Endothelial cell of umbilical vein (primary cell): Measurements from ENCODE around the gene SH3RF1.

Experiments used
- CTCF ChIP-seq, 2 donors: IDR thresholded peaks; 1 replicate in 1 of 2; 2 replicates in 1 of 2; pipeline ENCODE4 v1.5.1; 2011; ENCODE audit warnings: low read length in 2 of 2, mild to moderate bottlenecking in 2 of 2, moderate library complexity in 2 of 2, control low read depth in 1 of 2, inconsistent platforms in 1 of 2, low read depth in 1 of 2; ENCODE audit not compliant: insufficient read depth in 1 of 2; ENCODE audit errors: extremely low read depth in 1 of 2
- EZH2 ChIP-seq: IDR thresholded peaks from 2 replicates; pipeline ENCODE4 v1.6.1; 2012; ENCODE audit warnings: borderline replicate concordance, low read depth, mild to moderate bottlenecking, moderate library complexity, low read length, inconsistent platforms; ENCODE audit not compliant: severe bottlenecking
- POLR2A ChIP-seq: IDR thresholded peaks from 2 replicates; pipeline ENCODE4 v1.6.1; 2012; ENCODE audit warnings: low read depth, mild to moderate bottlenecking, control low read depth, low read length

GRCh38 chr4:169139021-169139420, 131.7 kb downstream of the SH3RF1 start:
- TF ChIP-seq POLR2A = no peak
- TF ChIP-seq CTCF (IDR thresholded peaks at IDR 0.05; ENCODE audit: extremely low read depth in 1 of 2, insufficient read depth in 1 of 2, low read depth in 1 of 2, low read length in 2 of 2) = no peak
- TF ChIP-seq EZH2 = no peak
